NCI-H2081 (cell line): ENCODE data around the gene KATNB1.
A peak's percentile ranks its signal among the peaks of the same experiment; 100 is the strongest.
"Not testable (repeated sequence)": the region's sequence is repeated elsewhere in the genome, so short reads cannot be mapped to it uniquely, and the experiment has no call there.

Source experiments
- DNase-seq, 2 experiments: peaks; one replicate each; lab custom pipeline; 2025; lab: John Stamatoyannopoulos, UW

KATNB1 gene

GRCh38 chr16:57773019-57773418 lies 37.4 kb downstream of the KATNB1 start:
- peak in 1 of 2 experiments; percentile 10 for DNase-seq

- no peak for DNase-seq
These were observed 38.2 kb downstream of the KATNB1 start for GRCh38 chr16:57773655-57774295.

DNA sequence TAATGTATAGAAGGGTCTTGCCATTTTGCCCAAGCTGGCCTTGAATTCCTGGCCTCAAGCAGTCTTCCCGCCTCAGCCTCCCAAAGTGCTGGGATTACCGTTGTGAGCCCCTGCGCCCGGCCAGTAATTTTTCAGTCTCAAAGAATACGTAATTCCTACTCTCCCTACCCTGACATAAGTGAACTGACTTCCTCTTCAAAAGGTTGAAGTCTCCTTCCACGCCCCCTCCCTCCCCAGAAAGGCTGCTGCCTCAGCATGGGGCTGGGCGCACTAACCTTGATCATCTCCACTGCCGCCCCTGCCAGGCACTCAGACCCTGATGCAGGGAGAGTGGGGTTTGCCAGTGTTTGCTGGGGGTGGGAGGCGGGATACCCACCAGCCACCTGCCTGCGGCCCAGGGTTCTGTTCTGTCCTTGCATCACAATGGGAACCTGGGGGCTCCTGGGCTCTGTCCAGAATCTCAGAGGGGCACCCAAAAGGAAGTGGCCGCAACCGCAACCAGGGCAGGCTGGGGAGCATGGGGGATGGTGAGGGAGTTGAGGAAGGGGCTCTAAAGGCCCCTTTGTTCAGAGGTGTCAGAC lies 39.2 kb downstream of the KATNB1 start:
- no peak for DNase-seq

DNA sequence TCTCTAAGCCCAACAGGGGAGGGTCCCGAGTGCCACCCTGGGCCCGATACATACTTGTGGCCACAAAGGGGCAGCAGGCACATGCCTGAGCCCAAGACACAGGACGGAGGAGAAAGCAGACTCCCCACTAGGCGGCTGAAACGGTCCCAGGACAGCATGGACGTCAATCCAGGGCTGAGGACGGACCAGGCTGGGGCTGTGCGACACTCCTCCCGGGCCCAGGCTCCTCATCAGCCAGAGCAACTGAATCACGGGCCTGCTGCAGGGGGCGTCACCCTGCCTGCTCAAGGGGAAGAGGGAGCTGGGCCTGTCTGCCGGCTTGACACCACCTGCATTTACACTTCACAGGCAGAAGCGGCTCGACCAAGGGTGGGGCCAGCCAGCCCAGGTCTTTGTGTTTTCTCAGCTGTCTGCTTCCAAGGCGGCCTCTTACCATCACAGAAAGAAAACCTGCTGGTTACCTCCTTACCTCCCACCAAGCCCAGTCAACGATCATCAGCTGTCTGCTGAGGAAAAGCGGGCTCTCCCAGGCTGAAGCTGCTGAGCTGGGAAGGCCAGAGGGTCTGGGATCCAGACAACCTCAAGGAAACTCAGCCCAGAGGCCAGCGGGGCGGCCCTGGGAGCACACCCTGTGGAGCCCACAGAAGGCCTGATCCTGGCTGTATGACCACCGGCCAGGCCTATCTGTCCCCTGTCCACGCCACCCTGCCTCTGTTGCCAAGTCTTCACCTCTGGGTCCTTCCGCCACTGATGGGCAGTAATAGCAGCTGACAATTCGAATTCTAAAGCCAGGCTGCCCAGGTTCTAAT lies 40.3 kb downstream of the KATNB1 start:
- DNase-seq, result peak; percentile 22 to 54

- DNase-seq, result no peak
These were observed 43.1 kb downstream of the KATNB1 start for GRCh38 chr16:57778658-57779057.

GRCh38 chr16:57779836-57780235 lies 44.3 kb downstream of the KATNB1 start:
- not testable (repeated sequence) for DNase-seq

GRCh38 chr16:57781349-57781740 lies 45.8 kb downstream of the KATNB1 start:
- no peak for DNase-seq

GRCh38 chr16:57781741-57782606 lies 46.4 kb downstream of the KATNB1 start:
- no peak for DNase-seq

GRCh38 chr16:57782607-57783055 lies 47.1 kb downstream of the KATNB1 start:
- not testable (repeated sequence) for DNase-seq

GRCh38 chr16:57783116-57783515 lies 47.5 kb downstream of the KATNB1 start:
- DNase-seq, result no peak

DNA sequence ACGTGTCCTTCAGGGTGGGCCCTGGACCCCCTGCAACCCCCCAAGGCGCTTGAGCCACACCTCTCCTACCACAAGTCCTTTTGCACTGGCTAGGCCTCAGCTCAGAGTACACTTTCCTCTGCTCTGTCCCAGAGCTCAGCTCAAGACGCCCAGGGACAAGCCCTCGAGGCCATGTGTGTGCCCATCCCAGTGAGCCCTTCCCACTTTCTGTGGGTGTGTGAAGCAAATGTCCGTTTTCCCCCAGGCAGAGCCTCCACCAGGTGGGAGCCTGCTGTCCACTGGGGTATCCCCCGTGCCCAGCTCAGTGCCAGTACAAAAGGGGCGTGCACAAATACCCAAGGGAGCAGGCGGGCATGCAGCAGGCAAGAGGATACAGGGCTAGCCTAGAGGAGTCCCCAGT lies 48.3 kb downstream of the KATNB1 start:
- DNase-seq, result no peak

DNA sequence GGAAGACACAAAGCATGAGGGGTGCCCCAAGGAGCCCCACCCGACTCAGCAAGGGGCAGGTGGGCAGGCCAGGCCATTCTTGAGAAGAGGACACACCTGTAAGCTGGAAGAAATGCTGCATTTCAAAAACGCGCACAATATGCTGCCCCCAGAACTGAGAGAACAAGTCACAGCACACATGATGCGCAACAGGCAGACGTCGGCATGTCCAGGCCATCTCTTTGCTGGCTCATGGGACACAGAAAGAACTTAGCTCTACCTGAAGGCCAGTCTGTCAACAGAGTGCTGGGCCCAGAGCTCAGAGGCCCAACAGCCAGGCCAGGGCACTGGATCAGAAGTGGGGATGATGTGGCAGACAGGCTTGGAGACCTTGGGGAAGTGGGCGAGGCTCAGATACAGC lies 48.8 kb downstream of the KATNB1 start:
- DNase-seq, result no peak

DNA sequence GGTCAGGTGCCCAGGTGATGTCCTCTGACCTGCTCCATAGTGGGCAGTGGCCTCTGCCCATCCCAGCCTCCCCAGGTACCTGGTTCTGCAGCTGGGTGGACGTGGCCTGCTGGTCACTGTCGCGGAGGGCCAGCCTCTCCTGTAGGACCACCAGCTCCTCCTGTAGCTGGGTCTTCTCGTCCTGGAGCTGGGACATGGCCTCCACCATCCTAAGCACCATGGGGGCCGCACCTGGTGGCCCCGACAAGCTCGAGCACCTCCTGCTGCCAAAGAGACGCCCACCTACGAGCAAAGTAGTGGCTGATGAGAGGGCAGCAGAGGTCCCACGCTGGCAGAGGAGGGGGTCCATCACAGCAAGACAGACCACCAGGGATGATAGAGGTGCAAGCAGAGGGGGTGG lies 49.8 kb downstream of the KATNB1 start:
- no peak for DNase-seq

DNA sequence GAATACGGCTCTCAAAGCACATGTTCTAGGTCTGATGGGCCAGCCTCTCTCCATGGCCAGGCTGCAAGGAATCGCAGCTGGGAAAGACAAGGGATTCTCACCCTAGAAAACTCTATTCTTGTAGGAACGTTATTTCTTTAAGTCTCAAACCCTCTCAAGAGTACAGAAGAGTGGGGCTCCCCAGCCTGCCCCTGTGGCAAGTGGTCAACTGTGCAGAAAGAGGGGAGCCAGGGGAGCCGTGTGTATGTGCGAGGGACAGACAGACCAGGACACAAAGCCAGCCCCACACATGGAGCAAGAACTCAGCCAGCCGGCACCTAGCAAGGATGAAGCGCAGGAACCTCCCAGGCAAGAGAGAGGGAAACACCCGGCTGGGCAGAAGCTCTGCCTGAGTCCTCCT lies 50.4 kb downstream of the KATNB1 start:
- no peak for DNase-seq

DNA sequence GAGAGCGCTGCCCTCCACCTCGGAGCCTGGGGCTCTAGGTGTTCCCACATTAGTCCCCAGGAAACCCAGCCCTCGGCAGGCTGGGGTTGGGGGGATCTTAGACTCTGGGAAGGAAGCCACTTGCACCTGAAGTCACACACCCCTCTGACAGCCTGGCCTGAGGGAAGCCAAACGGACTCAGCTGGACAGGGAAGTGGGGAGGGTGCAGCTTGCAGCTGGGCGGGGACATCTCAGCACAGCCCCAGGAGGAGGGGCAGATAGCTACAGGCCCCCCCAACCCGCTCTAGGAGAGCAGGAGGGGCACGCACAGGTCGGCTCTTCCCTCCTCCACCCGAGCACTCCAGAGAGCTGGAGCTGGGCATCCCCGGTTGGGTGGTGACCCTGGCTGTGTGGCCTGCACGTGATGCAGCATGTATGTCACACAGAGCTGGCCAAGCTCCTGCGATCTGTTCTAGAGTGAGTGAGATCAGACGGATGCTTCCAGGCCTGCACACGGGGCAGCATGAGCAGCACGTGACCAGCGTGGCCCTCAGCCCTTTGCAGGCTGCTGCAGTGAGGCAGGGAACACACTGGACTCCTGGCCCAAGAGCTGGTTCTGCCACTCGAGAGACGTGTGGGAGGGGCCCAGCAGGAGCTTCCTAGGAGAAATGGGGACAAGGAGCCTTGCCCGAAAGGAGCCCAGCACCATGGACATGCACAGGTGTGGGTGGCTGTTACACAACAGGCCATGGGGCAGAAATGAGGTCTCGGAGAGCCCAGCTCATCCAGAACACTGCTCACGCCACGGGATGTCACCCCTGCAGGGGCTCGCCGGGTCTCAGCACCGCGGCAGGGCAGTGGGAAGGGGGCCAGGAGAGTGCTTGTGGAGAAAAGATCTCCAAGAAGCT lies 51.3 kb downstream of the KATNB1 start:
- DNase-seq, result no peak

DNA sequence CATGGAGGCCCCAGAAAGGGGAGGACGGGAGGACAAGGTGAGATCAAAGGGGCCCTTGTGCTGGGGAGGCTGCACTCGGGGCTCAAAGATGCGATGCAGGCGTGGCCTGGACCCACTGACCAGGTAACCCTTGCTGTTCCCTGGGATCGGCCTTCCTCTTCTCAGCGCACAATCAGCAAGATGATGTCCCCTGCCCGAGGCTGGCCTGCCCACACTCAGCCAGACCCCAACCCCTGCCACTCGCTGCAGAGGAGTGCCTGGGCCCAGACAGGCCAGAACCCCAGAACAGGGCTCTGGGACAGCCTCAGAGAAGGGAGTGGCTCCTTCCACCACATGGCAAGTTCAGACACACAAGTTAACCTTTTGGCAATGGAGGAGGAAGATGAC lies 51.9 kb downstream of the KATNB1 start:
- DNase-seq, result no peak

DNA sequence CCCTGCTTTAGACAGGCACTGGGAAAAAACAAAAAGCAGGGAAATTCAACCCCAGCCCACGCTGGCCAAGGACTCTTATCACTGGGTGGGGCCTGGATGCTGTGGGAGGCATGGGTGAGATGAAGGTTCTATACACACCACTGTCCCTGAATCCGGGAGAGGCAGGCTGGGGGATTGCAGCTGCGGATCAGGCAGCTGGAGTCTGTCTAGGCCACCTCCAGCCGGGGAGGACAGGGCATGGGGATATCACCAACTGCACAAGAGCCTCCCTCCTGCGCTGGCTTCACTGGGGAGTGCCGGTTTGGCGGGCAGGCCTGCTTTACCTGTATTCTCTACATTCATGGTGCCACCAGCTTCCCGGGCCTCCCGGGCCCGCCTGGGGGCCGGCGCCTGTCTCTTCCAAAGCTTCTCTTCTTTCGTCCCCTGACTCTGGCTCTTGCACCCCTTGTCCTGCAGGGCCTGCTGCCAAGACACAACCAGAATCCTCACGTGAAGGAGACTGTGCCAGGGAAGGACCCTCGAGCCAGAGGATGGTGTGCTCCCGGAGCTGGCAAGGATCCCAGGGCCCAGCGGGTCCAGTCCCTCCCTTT lies 52.8 kb downstream of the KATNB1 start:
- DNase-seq, result no peak

- DNase-seq, result no peak
These were observed 53.4 kb downstream of the KATNB1 start for GRCh38 chr16:57788951-57789350.

DNA sequence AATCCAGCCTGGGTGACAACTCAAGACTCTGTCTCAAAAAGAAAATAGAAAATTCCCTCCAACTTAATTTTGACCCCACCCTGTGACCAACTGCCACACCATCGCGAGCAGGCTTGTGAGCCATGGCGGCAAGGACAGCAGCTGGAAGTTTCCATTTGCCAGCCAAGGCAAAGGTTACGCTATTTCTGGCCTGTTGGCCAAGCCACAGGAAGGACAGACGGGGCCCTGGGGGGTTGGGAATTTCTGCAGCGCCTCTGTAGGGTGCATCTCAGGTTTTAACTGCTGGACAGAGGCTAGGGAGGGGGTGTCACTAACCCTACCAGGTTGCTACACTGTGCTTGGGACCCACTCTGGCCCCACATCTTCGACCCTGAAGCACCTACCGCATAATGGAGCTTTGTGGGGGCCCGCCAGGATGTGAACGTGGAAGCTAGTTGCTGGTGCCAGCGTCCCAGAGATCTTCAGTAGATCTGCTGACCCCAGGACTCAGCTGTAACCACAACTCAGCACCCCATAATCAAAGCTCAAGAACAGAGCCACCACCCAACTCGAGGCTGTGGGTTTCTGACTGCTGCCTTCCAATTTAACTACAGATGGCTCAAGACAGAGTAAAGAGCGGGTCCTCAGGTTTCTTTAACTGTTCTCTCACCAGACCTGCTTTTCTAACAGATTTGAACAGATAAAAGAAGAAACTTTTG lies 55.8 kb downstream of the KATNB1 start:
- no peak for DNase-seq

GRCh38 chr16:57791893-57792461 lies 56.4 kb downstream of the KATNB1 start:
- DNase-seq, result no peak
